Endothelial cell of umbilical vein (primary cell): ENCODE results near the gene CCT3. TPM values are rescaled to one million over a fixed set of nuclear protein-coding genes. Genes with fewer than 3 reads are reported as not detected.

ENCODE experiments used
- BruUV-seq: library from RNA; stranded (reverse); fragments of 400-500 nt; replicated peaks from 2 replicates; lab custom pipeline; 2021; lab: Mats Ljungman, UMichigan
- CTCF ChIA-PET: fragments of 300-600, 350-600 bp; sonication (Branson Sonifier 250); formaldehyde crosslinking; loops from one replicate; lab custom pipeline; 2021; ENCODE audit warnings: antibody characterized with exemption, inconsistent platforms; lab: Charles Lee
- POLR2A ChIA-PET: fragments of 300-600, 350-600 bp; sonication (Branson Sonifier 250); formaldehyde crosslinking; loops from one replicate; lab custom pipeline; 2021; ENCODE audit warnings: antibody characterized with exemption, inconsistent platforms; lab: Charles Lee
- DNase-seq: peaks from one replicate; pipeline ENCODE4 v3.0.0-alpha.2; 2011; ENCODE audit warnings: low read depth, low spot score
- FAIRE-seq: peaks from 2 replicates; lab custom pipeline; 2011; peaks lifted over from hg19 to GRCh38; lab: Jason Lieb, UNC
- H2AFZ ChIP-seq: 2 replicates; pipeline ENCODE4 v1.6.0; 2012; ENCODE audit warnings: low read depth, low read length, control low read depth, inconsistent platforms
- H3K27ac ChIP-seq: 2 replicates; pipeline ENCODE4 v1.5.1; 2011; ENCODE audit warnings: low read depth, mild to moderate bottlenecking, control low read depth, low read length, moderate library complexity; ENCODE audit not compliant: insufficient read depth
- H3K27me3 ChIP-seq, 2 experiments: 2 replicates each; pipeline versions ENCODE4 v1.6.0 to v1.6.1; 2011; ENCODE audit warnings: low read length in 2 of 2, mixed read lengths in 1 of 2; ENCODE audit not compliant: control insufficient read depth in 2 of 2, insufficient read depth in 2 of 2
- H3K36me3 ChIP-seq, 2 experiments: 2 replicates in 1 of 2; 3 replicates in 1 of 2; pipeline ENCODE4 v1.5.1; 2011; ENCODE audit warnings: low read length in 2 of 2, mild to moderate bottlenecking in 1 of 2, moderate library complexity in 1 of 2; ENCODE audit not compliant: control insufficient read depth in 2 of 2, insufficient read depth in 2 of 2; ENCODE audit errors: extremely low read depth in 1 of 2
- H3K4me1 ChIP-seq: 3 replicates; pipeline ENCODE4 v1.5.1; 2011; ENCODE audit warnings: mild to moderate bottlenecking, low read length; ENCODE audit not compliant: control insufficient read depth, insufficient read depth; ENCODE audit errors: extremely low read depth
- H3K4me2 ChIP-seq: 2 replicates; pipeline ENCODE4 v1.6.1; 2011; ENCODE audit warnings: low read length, control low read depth, mixed read lengths; ENCODE audit not compliant: insufficient read depth
- H3K4me3 ChIP-seq, 3 experiments: fragments of 200-600 bp in 1 of 3; sonication (generic), shearing (Covaris generic) in 1 of 3; replicated peaks in 1 of 3; 2 replicates each; pipeline ENCODE4 v1.5.1; 2011 to 2016; ENCODE audit warnings: control low read depth in 3 of 3, low read length in 3 of 3, mild to moderate bottlenecking in 2 of 3, inconsistent platforms in 1 of 3, low read depth in 1 of 3, moderate library complexity in 1 of 3; ENCODE audit not compliant: insufficient read depth in 1 of 3
- H3K79me2 ChIP-seq: 2 replicates; pipeline ENCODE4 v1.6.0; 2012; ENCODE audit warnings: low read length, inconsistent platforms; ENCODE audit not compliant: control insufficient read depth, insufficient read depth
- H3K9ac ChIP-seq: replicated peaks from 2 replicates; pipeline ENCODE3; 2011; ENCODE audit warnings: low read length, control low read depth; ENCODE audit not compliant: insufficient read depth; ENCODE audit errors: extremely low read depth
- H3K9me1 ChIP-seq: replicated peaks from 3 replicates; pipeline ENCODE4 v1.6.0; 2011; ENCODE audit warnings: mild to moderate bottlenecking, low read length; ENCODE audit not compliant: control insufficient read depth, insufficient read depth; ENCODE audit errors: extremely low read depth
- H3K9me3 ChIP-seq: replicated peaks from 2 replicates; pipeline ENCODE4 v1.5.1; 2012; ENCODE audit warnings: low read length, inconsistent platforms; ENCODE audit not compliant: control insufficient read depth, insufficient read depth
- H4K20me1 ChIP-seq: replicated peaks from 2 replicates; pipeline ENCODE3; 2011; ENCODE audit warnings: mild to moderate bottlenecking, low read length; ENCODE audit not compliant: control insufficient read depth, insufficient read depth; ENCODE audit errors: extremely low read depth
- EZH2 ChIP-seq: IDR thresholded peaks from 2 replicates; pipeline ENCODE4 v1.6.1; 2012; ENCODE audit warnings: borderline replicate concordance, low read depth, mild to moderate bottlenecking, moderate library complexity, low read length, inconsistent platforms; ENCODE audit not compliant: severe bottlenecking
- FOS ChIP-seq: IDR thresholded peaks from 2 replicates; pipeline ENCODE4 v1.6.1; 2011; ENCODE audit warnings: mild to moderate bottlenecking, low read length, moderate library complexity, borderline replicate concordance; ENCODE audit not compliant: insufficient read depth
- GATA2 ChIP-seq: IDR thresholded peaks from 2 replicates; pipeline ENCODE4 v1.7.0; 2011; ENCODE audit warnings: low read depth, mild to moderate bottlenecking, moderate library complexity, mixed read lengths, low read length; ENCODE audit not compliant: insufficient read length, insufficient read depth
- JUN ChIP-seq: IDR thresholded peaks from 2 replicates; pipeline ENCODE4 v1.6.1; 2011; ENCODE audit warnings: borderline replicate concordance, low read depth; ENCODE audit not compliant: insufficient read length, insufficient read depth
- MAX ChIP-seq: IDR thresholded peaks from 2 replicates; pipeline ENCODE4 v1.6.1; 2011; ENCODE audit not compliant: insufficient read depth, insufficient read length
- MYC ChIP-seq: IDR thresholded peaks from one replicate; pipeline ENCODE4 v1.6.1; 2011; ENCODE audit warnings: mild to moderate bottlenecking, low read depth, low read length
- POLR2A ChIP-seq: IDR thresholded peaks from 2 replicates; pipeline ENCODE4 v1.6.1; 2012; ENCODE audit warnings: low read depth, mild to moderate bottlenecking, control low read depth, low read length
- POLR2AphosphoS5 ChIP-seq: IDR thresholded peaks from 2 replicates; pipeline ENCODE4 v1.6.1; 2012; ENCODE audit warnings: low read depth, mild to moderate bottlenecking, control low read depth, low read length, moderate library complexity; ENCODE audit not compliant: insufficient read depth
- dilution Hi-C: fragments of 300-500 bp; cut with MboI; formaldehyde crosslinking; loops from one replicate; pipeline ENCODE4 v1.15.0; 2019; ENCODE audit warnings: low sequenced_read_pairs; ENCODE audit not compliant: extremely low pct_ligation_motif_present
- intact Hi-C: fragments of 100-400 bp; cut with micrococcal nuclease; formaldehyde crosslinking; loops from one replicate; pipeline ENCODE4 v1.10.0; 2022
- polyA plus RNA-seq, 4 experiments: library from polyadenylated mRNA; depleted of rRNA in 3 of 4; stranded (reverse) in 3 of 4; unstranded in 1 of 4; fragments of >200 nt; gene quantifications; 2 replicates each; pipeline versions ENCODE4 v1.2.1 to v1.2.3, GENCODE V29; 2011 to 2012; ENCODE audit warnings: missing spikeins in 1 of 4
- total RNA-seq: library from RNA; stranded (reverse); gene quantifications from 2 replicates; pipeline ENCODE4 v1.2.3, GENCODE V29; 2021
- TF ChIP-seq, protein P1 (sequence below), 2 donors: IDR thresholded peaks; 1 replicate in 1 of 2; 2 replicates in 1 of 2; pipeline ENCODE4 v1.5.1; 2011; ENCODE audit warnings: low read length in 2 of 2, mild to moderate bottlenecking in 2 of 2, moderate library complexity in 2 of 2, control low read depth in 1 of 2, inconsistent platforms in 1 of 2, low read depth in 1 of 2; ENCODE audit not compliant: insufficient read depth in 1 of 2; ENCODE audit errors: extremely low read depth in 1 of 2

Gene CCT3
- total and polyA plus RNA-seq, 2 donors (not counting 3 experiments of a cell fraction or from before 2014, with no cell fraction given), result 276 to 367 TPM

- FAIRE-seq (no peak), DNase-seq (no peak)
- POLR2A ChIA-PET, result no interaction called here
- Histone ChIP-seq H3K36me3 (peaks cover 19 to 38% of the 10 kb centered on the region in 2 experiments), H3K9me3 (no peaks in the 10 kb centered on the region), H3K27me3 (no peaks in the 10 kb centered on the region), H3K4me1 (peaks cover 10% of the 10 kb centered on the region), H3K4me2 (no peak overlapping the region), H3K9ac (no peak overlapping the region), H3K27ac (no peak overlapping the region), H3K4me3 (no peak overlapping the region), H2AFZ (no peak overlapping the region), H3K79me2 (peaks cover 40% of the 10 kb centered on the region), H3K9me1 (no peaks in the 10 kb centered on the region), H4K20me1 (peaks cover 2% of the 10 kb centered on the region)
- intact Hi-C loops, result no loop called here
- CTCF ChIA-PET, result no interaction called here
- no peak for TF ChIP-seq POLR2AphosphoS5
- TF ChIP-seq POLR2A, result no peak
- no peak for TF ChIP-seq JUN
- no peak for TF ChIP-seq FOS
- TF ChIP-seq MAX, result no peak
- TF ChIP-seq, protein P1, sequence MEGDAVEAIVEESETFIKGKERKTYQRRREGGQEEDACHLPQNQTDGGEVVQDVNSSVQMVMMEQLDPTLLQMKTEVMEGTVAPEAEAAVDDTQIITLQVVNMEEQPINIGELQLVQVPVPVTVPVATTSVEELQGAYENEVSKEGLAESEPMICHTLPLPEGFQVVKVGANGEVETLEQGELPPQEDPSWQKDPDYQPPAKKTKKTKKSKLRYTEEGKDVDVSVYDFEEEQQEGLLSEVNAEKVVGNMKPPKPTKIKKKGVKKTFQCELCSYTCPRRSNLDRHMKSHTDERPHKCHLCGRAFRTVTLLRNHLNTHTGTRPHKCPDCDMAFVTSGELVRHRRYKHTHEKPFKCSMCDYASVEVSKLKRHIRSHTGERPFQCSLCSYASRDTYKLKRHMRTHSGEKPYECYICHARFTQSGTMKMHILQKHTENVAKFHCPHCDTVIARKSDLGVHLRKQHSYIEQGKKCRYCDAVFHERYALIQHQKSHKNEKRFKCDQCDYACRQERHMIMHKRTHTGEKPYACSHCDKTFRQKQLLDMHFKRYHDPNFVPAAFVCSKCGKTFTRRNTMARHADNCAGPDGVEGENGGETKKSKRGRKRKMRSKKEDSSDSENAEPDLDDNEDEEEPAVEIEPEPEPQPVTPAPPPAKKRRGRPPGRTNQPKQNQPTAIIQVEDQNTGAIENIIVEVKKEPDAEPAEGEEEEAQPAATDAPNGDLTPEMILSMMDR (IDR thresholded peaks at IDR 0.05; ENCODE audit: extremely low read depth in 1 of 2, insufficient read depth in 1 of 2, low read depth in 1 of 2, low read length in 2 of 2), result no peak
- no peak for TF ChIP-seq EZH2
- TF ChIP-seq GATA2, result no peak
- no peak for TF ChIP-seq MYC
- dilution Hi-C loops, result no loop called here
- no TSS peak for BruUV-seq
Measured at GRCh38 chr1:156276966-156277381, 61.1 kb downstream of the CCT3 start.
